Panc1 (cell line): ENCODE data around the gene CDKN2D. TPM values are rescaled to one million over a fixed set of nuclear protein-coding genes. Genes with fewer than 3 reads are reported as not detected.

Experiments
- ATAC-seq: fragments of 200-7000 bp; cut with Tn5 transposase; 2 replicates; pipeline ENCODE4 v1.9.1; 2020; ENCODE audit warnings: mild to moderate bottlenecking, moderate library complexity
- BruUV-seq: library from RNA; stranded (reverse); fragments of 400-500 nt; replicated peaks from 2 replicates; lab custom pipeline; 2021; lab: Mats Ljungman, UMichigan
- CTCF ChIA-PET: fragments of 300-600 bp; sonication (Branson Sonifier 250); formaldehyde crosslinking; loops from one replicate; lab custom pipeline; 2022; ENCODE audit warnings: antibody characterized with exemption; lab: Charles Lee
- POLR2A ChIA-PET: fragments of 300-600 bp; sonication (Branson Sonifier 250); formaldehyde crosslinking; loops from one replicate; lab custom pipeline; 2022; ENCODE audit warnings: antibody characterized with exemption; lab: Charles Lee
- DNase-seq: peaks from one replicate; pipeline ENCODE4 v3.0.0-alpha.2; 2010; ENCODE audit warnings: low read depth, low spot score
- H3K27ac ChIP-seq: 2 replicates; pipeline ENCODE4 v1.5.1; 2011; ENCODE audit warnings: mild to moderate bottlenecking, low read length, inconsistent platforms
- H3K27me3 ChIP-seq: fragments of 200-500 bp; sonication (Bioruptor generic); 2 replicates; pipeline ENCODE4 v1.6.0; 2014; ENCODE audit warnings: low read length, inconsistent platforms; ENCODE audit not compliant: control insufficient read depth, insufficient read depth
- H3K36me3 ChIP-seq: fragments of 200-500 bp; sonication (Bioruptor generic); 2 replicates; pipeline ENCODE4 v1.5.1; 2014; ENCODE audit warnings: inconsistent platforms, mild to moderate bottlenecking, low read length, moderate library complexity; ENCODE audit not compliant: control insufficient read depth, insufficient read depth
- H3K4me1 ChIP-seq: 2 replicates; pipeline ENCODE4 v1.5.1; 2011; ENCODE audit warnings: inconsistent platforms, mild to moderate bottlenecking, low read length, moderate library complexity; ENCODE audit not compliant: control insufficient read depth, insufficient read depth
- H3K4me3 ChIP-seq, 2 experiments: 2 replicates each; pipeline ENCODE4 v1.5.1; 2011 to 2012; ENCODE audit warnings: low read depth in 2 of 2, low read length in 2 of 2, mild to moderate bottlenecking in 2 of 2, inconsistent platforms in 1 of 2, moderate library complexity in 1 of 2
- H3K9me3 ChIP-seq: fragments of 200-500 bp; sonication (Bioruptor generic); 2 replicates; pipeline ENCODE4 v1.5.1; 2014; ENCODE audit warnings: low read depth, mild to moderate bottlenecking, inconsistent platforms, low read length, moderate library complexity; ENCODE audit not compliant: control insufficient read depth, insufficient read depth
- POLR2AphosphoS5 ChIP-seq: IDR thresholded peaks from 2 replicates; pipeline ENCODE4 v1.6.1; 2012; ENCODE audit warnings: mild to moderate bottlenecking, low read depth, low read length, moderate library complexity
- SIN3A ChIP-seq: IDR thresholded peaks from 2 replicates; pipeline ENCODE4 v1.6.1; 2012; ENCODE audit warnings: low read depth, mild to moderate bottlenecking, low read length, moderate library complexity, borderline replicate concordance; ENCODE audit not compliant: insufficient read depth
- TCF7L2 ChIP-seq: IDR thresholded peaks from 2 replicates; pipeline ENCODE4 v1.6.1; 2011; ENCODE audit warnings: mild to moderate bottlenecking, low read depth, low read length, inconsistent platforms
- in situ Hi-C: cut with HindIII; loops from 2 replicates; pipeline ENCODE4 v1.10.0; 2016; ENCODE audit warnings: low sequenced_read_pairs, low pct_unique_long_range_greater_than_20kb
- intact Hi-C: fragments of 100-400 bp; cut with micrococcal nuclease; formaldehyde crosslinking; loops from one replicate; pipeline ENCODE4 v1.10.0; 2022; ENCODE audit not compliant: unreplicated experiment
- total RNA-seq: library from RNA; stranded (reverse); gene quantifications from one replicate; pipeline ENCODE4 v1.2.1, GENCODE V29; 2021; ENCODE audit not compliant: unreplicated experiment
- TF ChIP-seq, protein P1 (sequence below), 2 experiments: IDR thresholded peaks; 2 replicates each; pipeline ENCODE4 v1.6.1; 2011 to 2012; ENCODE audit warnings: low read depth in 2 of 2, control low read depth in 1 of 2, low read length in 1 of 2, mild to moderate bottlenecking in 1 of 2, moderate library complexity in 1 of 2; ENCODE audit not compliant: insufficient read depth in 1 of 2
- TF ChIP-seq, protein P2 (sequence below): fragments of 450-650 bp; IDR thresholded peaks from 2 replicates; pipeline ENCODE4 v1.5.1; 2017; ENCODE audit warnings: mild to moderate bottlenecking

The CDKN2D gene
- total RNA-seq, 1 experiment from 2014 or later, result 7.3 TPM

GRCh38 chr19:10560154-10560553 lies 8.6 kb downstream of the CDKN2D start:
- TF ChIP-seq POLR2AphosphoS5, result no peak
- TF ChIP-seq, protein P1, sequence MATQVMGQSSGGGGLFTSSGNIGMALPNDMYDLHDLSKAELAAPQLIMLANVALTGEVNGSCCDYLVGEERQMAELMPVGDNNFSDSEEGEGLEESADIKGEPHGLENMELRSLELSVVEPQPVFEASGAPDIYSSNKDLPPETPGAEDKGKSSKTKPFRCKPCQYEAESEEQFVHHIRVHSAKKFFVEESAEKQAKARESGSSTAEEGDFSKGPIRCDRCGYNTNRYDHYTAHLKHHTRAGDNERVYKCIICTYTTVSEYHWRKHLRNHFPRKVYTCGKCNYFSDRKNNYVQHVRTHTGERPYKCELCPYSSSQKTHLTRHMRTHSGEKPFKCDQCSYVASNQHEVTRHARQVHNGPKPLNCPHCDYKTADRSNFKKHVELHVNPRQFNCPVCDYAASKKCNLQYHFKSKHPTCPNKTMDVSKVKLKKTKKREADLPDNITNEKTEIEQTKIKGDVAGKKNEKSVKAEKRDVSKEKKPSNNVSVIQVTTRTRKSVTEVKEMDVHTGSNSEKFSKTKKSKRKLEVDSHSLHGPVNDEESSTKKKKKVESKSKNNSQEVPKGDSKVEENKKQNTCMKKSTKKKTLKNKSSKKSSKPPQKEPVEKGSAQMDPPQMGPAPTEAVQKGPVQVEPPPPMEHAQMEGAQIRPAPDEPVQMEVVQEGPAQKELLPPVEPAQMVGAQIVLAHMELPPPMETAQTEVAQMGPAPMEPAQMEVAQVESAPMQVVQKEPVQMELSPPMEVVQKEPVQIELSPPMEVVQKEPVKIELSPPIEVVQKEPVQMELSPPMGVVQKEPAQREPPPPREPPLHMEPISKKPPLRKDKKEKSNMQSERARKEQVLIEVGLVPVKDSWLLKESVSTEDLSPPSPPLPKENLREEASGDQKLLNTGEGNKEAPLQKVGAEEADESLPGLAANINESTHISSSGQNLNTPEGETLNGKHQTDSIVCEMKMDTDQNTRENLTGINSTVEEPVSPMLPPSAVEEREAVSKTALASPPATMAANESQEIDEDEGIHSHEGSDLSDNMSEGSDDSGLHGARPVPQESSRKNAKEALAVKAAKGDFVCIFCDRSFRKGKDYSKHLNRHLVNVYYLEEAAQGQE (IDR thresholded peaks at IDR 0.05; ENCODE audit: insufficient read depth in 1 of 2, low read depth in 2 of 2, low read length in 1 of 2), result no peak
- TF ChIP-seq, protein P2, sequence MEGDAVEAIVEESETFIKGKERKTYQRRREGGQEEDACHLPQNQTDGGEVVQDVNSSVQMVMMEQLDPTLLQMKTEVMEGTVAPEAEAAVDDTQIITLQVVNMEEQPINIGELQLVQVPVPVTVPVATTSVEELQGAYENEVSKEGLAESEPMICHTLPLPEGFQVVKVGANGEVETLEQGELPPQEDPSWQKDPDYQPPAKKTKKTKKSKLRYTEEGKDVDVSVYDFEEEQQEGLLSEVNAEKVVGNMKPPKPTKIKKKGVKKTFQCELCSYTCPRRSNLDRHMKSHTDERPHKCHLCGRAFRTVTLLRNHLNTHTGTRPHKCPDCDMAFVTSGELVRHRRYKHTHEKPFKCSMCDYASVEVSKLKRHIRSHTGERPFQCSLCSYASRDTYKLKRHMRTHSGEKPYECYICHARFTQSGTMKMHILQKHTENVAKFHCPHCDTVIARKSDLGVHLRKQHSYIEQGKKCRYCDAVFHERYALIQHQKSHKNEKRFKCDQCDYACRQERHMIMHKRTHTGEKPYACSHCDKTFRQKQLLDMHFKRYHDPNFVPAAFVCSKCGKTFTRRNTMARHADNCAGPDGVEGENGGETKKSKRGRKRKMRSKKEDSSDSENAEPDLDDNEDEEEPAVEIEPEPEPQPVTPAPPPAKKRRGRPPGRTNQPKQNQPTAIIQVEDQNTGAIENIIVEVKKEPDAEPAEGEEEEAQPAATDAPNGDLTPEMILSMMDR, result no peak
- no peak for TF ChIP-seq TCF7L2
- TF ChIP-seq SIN3A, result no peak
- Histone ChIP-seq H3K4me1 (peaks cover 5% of the 10 kb centered on the region), H3K4me3 (no peak overlapping the region), H3K27ac (no peak overlapping the region), H3K9me3 (no peaks in the 10 kb centered on the region), H3K36me3 (peaks cover 3% of the 10 kb centered on the region), H3K27me3 (no peaks in the 10 kb centered on the region)
- no TSS peak for BruUV-seq
- in situ Hi-C loops (no loop called here), intact Hi-C loops (no loop called here)
- DNase-seq (no peak), ATAC-seq (no peak)
- POLR2A ChIA-PET, result no interaction called here
- CTCF ChIA-PET, result no interaction called here

DNA sequence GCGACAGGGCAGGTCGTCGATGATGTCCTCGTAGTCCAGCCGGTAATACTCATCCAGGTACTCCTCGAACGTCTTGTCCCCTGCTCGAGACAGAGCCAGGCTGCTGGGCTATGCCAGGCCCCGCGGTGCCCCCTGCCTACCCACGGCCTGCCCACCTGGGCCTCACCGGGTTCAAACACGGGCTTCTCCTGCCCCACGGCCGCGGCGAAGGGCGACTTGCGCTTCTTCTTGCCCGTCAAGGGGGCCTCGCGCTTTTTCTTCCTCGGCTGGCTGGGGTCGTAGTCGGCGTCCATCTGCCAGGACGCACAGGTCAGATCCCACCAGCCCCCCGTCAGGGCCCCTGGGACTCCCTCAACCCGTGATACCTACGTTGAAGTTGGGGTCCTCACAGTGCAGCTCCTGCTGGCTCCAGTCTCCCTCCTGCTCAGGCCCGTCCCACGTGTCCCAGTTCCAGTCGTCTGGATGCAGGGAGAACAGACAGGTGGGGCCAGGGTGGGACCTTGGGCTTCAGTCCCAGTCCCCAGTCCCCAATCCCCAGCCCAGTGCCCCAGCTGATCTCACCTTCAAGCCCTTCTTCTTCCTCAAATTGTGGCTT lies 11.1 kb downstream of the CDKN2D start:
- intact Hi-C loops (no loop called here), in situ Hi-C loops (no loop called here)
- no peak for DNase-seq
- Histone ChIP-seq H3K27me3 (no peaks in the 10 kb centered on the region), H3K4me1 (no peaks in the 10 kb centered on the region), H3K9me3 (no peaks in the 10 kb centered on the region), H3K27ac (no peak overlapping the region), H3K4me3 (no peak overlapping the region), H3K36me3 (peaks cover 3% of the 10 kb centered on the region; the same call in 1 of the 2 replicates)
- ChIA-PET POLR2A (no interaction called here), CTCF (interaction anchor here (0.6 kb wide), 1 partner anchor 26 kb away, joined by 3 read pairs; no protein-coding TSS in a partner anchor)
- TF ChIP-seq, protein P2, result no peak
- TF ChIP-seq TCF7L2 (no peak), POLR2AphosphoS5 (no peak), SIN3A (no peak)
- TF ChIP-seq, protein P1 (IDR thresholded peaks at IDR 0.05; ENCODE audit: insufficient read depth in 1 of 2, low read depth in 2 of 2, low read length in 1 of 2), result no peak
- no TSS peak for BruUV-seq
- no peak for ATAC-seq
